ENCODE results near the gene LCN6.

DNA sequence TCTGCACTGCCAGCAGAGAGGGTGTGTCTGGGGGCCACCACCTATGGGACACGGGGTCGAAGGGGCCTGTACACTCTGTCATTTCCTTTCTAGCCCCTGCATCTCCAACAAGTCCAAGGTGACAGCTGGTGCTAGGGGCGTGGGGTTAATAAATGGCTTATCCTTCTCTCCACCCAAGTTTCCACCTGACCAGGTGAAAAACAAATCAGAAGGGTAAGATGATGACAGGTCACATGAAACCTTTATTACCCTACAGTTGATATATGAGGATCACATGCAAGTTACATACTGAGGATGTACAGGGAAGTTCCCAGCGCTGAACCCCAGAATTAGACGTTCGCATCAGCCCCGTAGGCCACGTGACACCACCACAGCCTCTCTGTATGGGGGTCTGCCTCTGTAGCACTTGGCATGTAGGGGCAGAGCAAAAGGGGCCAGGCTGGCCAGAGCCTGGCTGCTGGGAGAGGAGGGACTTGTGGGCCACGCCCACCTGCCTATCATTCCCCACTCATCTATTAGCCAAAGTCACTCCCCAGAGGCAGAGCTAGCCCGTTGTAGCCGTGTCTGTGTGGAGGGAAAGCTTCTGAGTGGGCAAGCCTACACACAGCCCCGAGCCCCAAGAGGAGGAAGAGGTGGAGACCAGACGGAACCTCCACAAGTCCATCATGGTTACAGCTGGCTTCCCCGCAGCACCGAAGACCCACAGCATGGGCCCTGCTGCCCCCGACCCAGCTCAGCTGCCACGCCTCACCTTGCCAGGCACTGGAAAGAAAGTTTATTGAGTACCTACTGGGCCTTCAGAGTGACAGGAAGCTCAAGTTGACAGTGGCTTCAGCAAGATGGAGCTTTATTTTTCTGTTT, 45.0 kb upstream of the LCN6 start:
- TF ChIP-seq, protein P1, sequence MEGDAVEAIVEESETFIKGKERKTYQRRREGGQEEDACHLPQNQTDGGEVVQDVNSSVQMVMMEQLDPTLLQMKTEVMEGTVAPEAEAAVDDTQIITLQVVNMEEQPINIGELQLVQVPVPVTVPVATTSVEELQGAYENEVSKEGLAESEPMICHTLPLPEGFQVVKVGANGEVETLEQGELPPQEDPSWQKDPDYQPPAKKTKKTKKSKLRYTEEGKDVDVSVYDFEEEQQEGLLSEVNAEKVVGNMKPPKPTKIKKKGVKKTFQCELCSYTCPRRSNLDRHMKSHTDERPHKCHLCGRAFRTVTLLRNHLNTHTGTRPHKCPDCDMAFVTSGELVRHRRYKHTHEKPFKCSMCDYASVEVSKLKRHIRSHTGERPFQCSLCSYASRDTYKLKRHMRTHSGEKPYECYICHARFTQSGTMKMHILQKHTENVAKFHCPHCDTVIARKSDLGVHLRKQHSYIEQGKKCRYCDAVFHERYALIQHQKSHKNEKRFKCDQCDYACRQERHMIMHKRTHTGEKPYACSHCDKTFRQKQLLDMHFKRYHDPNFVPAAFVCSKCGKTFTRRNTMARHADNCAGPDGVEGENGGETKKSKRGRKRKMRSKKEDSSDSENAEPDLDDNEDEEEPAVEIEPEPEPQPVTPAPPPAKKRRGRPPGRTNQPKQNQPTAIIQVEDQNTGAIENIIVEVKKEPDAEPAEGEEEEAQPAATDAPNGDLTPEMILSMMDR (IDR thresholded peaks at IDR 0.05; ENCODE audit: poor library complexity, severe bottlenecking): no peak
- no peak for TF ChIP-seq RAD21 (conservative IDR thresholded peaks at IDR 0.05)
- no peak for TF ChIP-seq SMC3 (conservative IDR thresholded peaks at IDR 0.05; ENCODE audit: poor library complexity)
- no peak for TF ChIP-seq EP300 (conservative IDR thresholded peaks at IDR 0.05; ENCODE audit: poor library complexity, severe bottlenecking)
- TF ChIP-seq MXI1 (conservative IDR thresholded peaks at IDR 0.05; ENCODE audit: poor library complexity, severe bottlenecking): no peak
- TF ChIP-seq POLR2AphosphoS5 (IDR thresholded peaks at IDR 0.05): no peak
